CD4-positive, alpha-beta T cell treated with Interleukin-2 at 100 ng/mL for 4 hours (primary cell): ENCODE data around the gene MNS1.
"Not testable (repeated sequence)": the region's sequence is repeated elsewhere in the genome, so short reads cannot be mapped to it uniquely, and the experiment has no call there.

Source experiments
- DNase-seq: peaks from one replicate; pipeline ENCODE4 v3.0.0-alpha.2; 2020; ENCODE audit warnings: low spot score

MNS1 gene, protein sequence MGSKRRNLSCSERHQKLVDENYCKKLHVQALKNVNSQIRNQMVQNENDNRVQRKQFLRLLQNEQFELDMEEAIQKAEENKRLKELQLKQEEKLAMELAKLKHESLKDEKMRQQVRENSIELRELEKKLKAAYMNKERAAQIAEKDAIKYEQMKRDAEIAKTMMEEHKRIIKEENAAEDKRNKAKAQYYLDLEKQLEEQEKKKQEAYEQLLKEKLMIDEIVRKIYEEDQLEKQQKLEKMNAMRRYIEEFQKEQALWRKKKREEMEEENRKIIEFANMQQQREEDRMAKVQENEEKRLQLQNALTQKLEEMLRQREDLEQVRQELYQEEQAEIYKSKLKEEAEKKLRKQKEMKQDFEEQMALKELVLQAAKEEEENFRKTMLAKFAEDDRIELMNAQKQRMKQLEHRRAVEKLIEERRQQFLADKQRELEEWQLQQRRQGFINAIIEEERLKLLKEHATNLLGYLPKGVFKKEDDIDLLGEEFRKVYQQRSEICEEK

GRCh38 chr15:56464893-56465520, at the start of gene MNS1:
Gene MNS1 (minus strand): TSS chr15:56465137. CDS start chr15:56464972, 165 bp downstream.
- peak; percentile 48 for DNase-seq

GRCh38 chr15:56496635-56497034, 31.7 kb upstream of the MNS1 start:
- DNase-seq = peak; percentile 37

DNA sequence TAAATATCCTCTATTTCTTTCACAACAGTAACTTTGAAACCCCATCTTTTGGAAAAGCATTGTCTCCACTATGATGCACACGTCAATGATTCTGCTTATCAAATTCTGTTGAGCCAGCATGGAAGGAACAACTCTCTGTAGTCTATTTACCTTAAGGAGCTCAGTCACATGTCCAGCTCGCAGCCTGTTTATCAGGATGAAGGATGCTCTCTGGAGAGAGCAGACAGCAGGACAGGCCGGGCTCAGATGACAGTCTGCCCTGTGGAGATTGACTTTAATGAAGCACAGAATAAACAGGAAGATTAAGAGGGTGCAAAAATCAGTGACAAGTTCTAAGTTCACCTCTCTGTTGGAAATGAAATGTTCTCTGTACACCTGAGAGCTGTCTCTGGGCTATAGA, 30.6 kb upstream of the MNS1 start:
- no peak for DNase-seq

DNA sequence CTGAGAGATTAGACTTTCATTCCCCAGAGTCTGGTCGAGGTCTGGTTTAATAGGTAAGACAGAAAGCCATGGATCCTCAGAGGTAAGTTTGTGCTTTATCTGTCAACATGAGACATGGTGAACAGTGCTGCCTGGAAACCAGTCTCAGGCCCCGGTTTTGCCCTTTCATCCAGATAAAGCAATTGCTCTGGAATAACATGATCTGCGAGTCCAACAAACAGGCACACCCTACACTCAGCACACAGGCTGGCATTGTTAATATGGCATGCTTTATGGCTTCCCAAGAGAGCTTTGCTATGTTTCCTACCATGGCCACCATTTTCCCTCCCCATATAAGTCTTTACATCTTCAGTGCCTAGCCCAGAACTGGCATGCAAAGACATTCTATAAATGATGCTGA, 30.1 kb upstream of the MNS1 start:
- DNase-seq = no peak

GRCh38 chr15:56492791-56493555, 28.0 kb upstream of the MNS1 start:
- no peak for DNase-seq

GRCh38 chr15:56492236-56492635, 27.3 kb upstream of the MNS1 start:
- no peak for DNase-seq

DNA sequence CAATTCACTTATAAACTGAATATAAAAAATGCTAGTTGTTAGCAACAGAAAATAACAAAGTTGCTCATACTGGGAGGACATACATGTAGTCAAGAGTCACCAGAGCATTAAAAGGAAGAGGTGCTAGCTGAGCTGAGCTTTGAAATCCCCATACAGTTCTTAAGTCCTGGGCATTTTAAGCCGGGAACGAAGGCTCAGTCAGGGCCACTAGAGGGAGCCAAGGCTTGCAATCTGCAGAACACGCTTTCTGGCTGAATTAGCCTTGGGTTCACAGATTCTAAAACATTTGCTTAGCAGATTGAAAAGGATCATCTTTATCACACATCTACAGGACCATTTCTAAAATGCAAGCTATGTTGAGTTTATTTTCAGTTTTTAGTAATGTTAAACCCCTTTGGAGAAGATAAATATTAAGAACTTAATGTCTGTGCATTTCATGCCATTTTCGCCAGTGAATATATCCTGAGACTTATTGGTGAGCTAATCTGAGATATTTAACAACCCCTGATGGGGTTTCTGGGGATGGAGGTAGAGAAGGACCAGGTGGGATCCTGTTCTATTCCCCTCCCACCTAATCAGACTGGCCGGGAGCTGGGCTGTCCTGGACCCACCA, 26.3 kb upstream of the MNS1 start:
- peak; percentile 40 for DNase-seq

GRCh38 chr15:56490461-56490860, 25.5 kb upstream of the MNS1 start:
- no peak for DNase-seq

DNA sequence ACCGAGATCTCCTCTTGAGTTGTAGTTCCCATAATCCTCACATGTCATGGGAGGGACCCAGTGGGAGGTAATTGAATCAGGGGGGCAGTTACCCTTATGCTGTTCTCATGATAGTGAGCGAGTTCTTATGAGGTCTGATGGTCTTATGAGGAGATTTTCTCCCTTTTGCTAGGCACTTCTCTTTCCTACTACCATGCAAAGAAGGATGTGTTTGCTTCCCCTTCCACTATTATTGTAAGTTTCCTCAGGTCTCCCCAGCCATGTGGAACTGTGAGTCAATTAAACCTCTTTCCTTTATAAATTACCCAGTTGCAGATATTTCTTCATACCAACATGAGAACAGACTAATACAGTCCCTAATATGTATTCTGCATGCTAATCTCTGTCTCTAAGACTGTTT, 21.3 kb upstream of the MNS1 start:
- DNase-seq = not testable (repeated sequence)

DNA sequence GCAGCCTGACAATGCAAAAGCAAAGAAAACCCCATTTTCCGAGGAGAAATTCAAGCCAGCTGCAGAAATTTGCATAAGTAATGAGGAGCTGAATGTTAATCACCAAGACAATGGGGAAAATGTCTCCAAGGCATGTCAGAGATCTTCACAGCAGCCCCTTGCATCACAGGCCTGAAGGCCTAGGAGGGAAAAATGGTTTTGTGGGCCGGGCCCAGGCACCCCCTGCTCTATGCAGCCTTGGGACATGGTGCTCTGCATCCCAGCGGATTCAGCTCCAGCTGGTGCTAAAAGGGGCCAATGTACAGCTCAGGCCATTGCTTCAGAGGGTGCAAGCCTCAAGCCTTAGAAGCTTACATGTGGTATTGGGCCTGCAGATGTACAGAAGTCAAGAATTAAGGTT, 20.5 kb upstream of the MNS1 start:
- not testable (repeated sequence) for DNase-seq

- no peak for DNase-seq
These were observed 19.4 kb upstream of the MNS1 start for GRCh38 chr15:56484287-56484686.

DNA sequence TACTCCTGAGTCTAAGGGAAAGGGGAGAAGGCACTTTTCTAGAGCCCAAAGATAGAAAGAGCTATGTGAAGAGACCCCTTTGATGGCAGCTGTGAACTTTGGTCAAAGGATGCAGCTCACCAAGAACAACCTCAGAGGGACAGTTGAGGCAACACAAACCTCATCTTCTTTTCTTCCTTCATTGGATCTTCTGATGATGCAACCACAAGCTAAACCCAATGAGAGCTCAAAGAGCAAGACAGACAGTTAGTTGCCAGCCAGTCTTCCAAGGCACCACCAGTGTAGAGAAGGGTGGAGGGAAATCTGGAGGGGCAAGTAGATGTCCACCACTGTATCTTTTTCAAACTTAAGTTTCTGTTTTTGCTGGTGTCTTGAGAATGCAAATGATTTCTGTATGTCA, 10.4 kb upstream of the MNS1 start:
- DNase-seq = no peak

- DNase-seq = no peak
These were observed 8.1 kb upstream of the MNS1 start for GRCh38 chr15:56473017-56473416.

DNA sequence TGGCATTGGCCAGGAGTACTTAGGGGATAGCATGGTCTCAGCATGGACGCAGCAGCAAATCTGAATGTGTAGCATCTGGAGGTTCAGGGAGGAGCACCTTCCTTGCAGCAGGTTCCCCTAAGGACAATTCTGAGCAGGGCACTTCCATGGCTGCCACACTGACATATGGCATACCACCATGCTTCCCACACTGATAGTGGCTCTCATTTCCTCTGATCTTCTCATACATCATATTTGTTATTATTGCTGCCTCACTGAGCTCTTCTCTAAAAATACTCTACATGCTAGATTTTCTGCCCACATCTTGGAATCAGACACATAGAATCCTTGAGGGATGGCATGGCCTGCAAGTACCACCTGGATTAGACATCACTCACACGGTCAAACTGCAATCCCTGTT, 7.3 kb upstream of the MNS1 start:
- no peak for DNase-seq

GRCh38 chr15:56471440-56472069, 6.6 kb upstream of the MNS1 start:
- DNase-seq = no peak

DNA sequence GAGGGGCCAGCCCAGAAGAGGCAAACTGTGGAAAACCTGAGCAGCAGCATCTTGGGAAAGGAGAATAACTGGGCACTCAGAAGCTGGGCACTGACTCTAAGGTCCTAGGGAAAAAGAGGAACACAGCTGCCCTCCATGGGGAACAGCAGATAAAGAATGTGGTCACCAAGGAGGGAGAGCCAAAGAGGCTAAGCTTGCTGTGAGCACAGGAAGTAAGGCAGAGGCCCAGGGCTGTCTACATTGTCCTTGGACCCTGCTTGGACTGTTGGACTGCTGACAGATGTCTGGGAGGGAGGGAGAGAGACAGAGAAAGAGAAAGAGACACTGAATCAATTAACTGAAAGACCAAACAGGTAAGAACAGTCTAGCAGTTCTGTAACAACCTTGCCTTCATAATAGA, 4.5 kb upstream of the MNS1 start:
- DNase-seq = no peak

- peak; percentile 16 for DNase-seq
These were observed 3.5 kb upstream of the MNS1 start for GRCh38 chr15:56468401-56468800.

- no peak for DNase-seq
These were observed 2.7 kb upstream of the MNS1 start for GRCh38 chr15:56467616-56468015.

DNA sequence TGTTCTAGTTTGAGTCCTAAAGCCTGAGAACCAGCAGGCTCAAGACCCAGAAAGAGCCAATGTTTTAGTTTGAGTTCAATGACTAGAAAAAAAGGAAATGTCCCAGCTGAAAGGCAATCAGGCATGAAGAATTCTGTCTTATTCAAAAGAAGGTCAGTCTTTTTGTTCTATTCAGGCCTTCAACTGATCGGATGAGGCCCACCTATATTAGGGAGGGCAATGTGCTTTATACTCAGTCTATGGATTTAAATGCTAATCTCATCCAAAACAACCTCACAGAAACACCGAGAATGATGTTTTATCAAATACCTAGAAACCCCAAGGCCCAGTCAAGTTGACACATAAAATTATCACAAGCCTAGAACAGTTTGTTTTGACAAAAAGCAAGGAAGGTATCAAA, 4.0 kb downstream of the MNS1 start:
- DNase-seq = no peak

GRCh38 chr15:56460071-56460470, 4.9 kb downstream of the MNS1 start:
- DNase-seq = no peak

DNA sequence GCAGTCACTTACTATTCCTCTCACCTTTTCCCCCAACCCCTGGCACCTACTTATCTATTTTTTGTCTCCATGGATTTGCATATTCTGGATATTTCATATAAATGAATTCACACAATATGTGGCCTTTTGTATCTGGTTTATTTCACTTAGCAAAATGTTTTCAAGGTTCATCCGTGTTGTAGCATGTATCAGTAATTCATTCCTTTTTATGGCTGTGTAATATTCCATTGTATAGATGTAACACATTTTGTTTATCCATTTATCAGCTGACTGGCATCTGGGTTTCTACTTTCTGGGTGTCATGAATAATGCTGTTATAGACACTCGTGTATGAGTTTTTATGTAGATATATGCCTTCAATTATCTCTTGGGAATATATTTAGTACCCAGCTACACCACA, 5.8 kb downstream of the MNS1 start:
- no peak for DNase-seq

GRCh38 chr15:56456229-56456628, 8.7 kb downstream of the MNS1 start:
- no peak for DNase-seq
